GM12878 (cell line): ENCODE results near the gene RALGAPA1. TPM values are rescaled to one million over a fixed set of nuclear protein-coding genes. Genes with fewer than 3 reads are reported as not detected.
"Not testable (repeated sequence)": the region's sequence is repeated elsewhere in the genome, so short reads cannot be mapped to it uniquely, and the experiment has no call there.

Source experiments
- ATAC-seq: fragments of 200-7000 bp; cut with Tn5 transposase; 3 replicates; pipeline ENCODE4 v1.9.1; 2020; ENCODE audit warnings: mild to moderate bottlenecking, moderate library complexity
- BruUV-seq: library from RNA; stranded (reverse); fragments of 400-500 nt; replicated peaks from 2 replicates; lab custom pipeline; 2021; lab: Mats Ljungman, UMichigan
- CTCF ChIA-PET: fragments of 300-600 bp; sonication (Branson Sonifier 250); formaldehyde crosslinking; extraction: SDS; loops from one replicate; lab custom pipeline; 2021; ENCODE audit warnings: inconsistent platforms; lab: Yijun Ruan, JAX
- POLR2A ChIA-PET: fragments of 350-600 bp; formaldehyde crosslinking; extraction: SDS; loops from one replicate; lab custom pipeline; 2021; ENCODE audit warnings: inconsistent platforms; lab: Charles Lee
- RAD21 ChIA-PET: fragments of 300-600 bp; sonication (Branson Sonifier 250); formaldehyde crosslinking; loops from one replicate; lab custom pipeline; 2023; ENCODE audit warnings: antibody characterized with exemption; ENCODE audit not compliant: unreplicated experiment; lab: Charles Lee
- SMC1A ChIA-PET: fragments of 300-600 bp; sonication (Branson Sonifier 250); formaldehyde crosslinking; loops from one replicate; lab custom pipeline; 2023; ENCODE audit not compliant: unreplicated experiment, uncharacterized antibody; lab: Charles Lee
- DNase-seq: peaks from one replicate; pipeline ENCODE4 v3.0.0-alpha.2; 2011; ENCODE audit warnings: low read depth, low spot score
- FAIRE-seq: peaks from 3 replicates; lab custom pipeline; 2011; peaks lifted over from hg19 to GRCh38; lab: Jason Lieb, UNC
- H2AFZ ChIP-seq: 2 replicates; pipeline ENCODE4 v1.6.0; 2011; ENCODE audit warnings: low read depth, low read length, control low read depth; ENCODE audit not compliant: control insufficient read depth
- H3K27ac ChIP-seq: 2 replicates; pipeline ENCODE4 v1.5.1; 2011; ENCODE audit warnings: control low read depth; ENCODE audit not compliant: control insufficient read depth, insufficient read depth
- H3K27me3 ChIP-seq, 2 experiments: replicated peaks in 1 of 2; 2 replicates each; pipeline versions ENCODE4 v1.6.0 to v1.6.1; 2011; ENCODE audit warnings: low read length in 1 of 2; ENCODE audit not compliant: control insufficient read depth in 2 of 2, insufficient read depth in 2 of 2
- H3K36me3 ChIP-seq, 2 experiments: 2 replicates each; pipeline ENCODE4 v1.5.1; 2011; ENCODE audit warnings: low read length in 1 of 2; ENCODE audit not compliant: control insufficient read depth in 2 of 2, insufficient read depth in 2 of 2
- H3K4me1 ChIP-seq: 2 replicates; pipeline ENCODE4 v1.6.1; 2011; ENCODE audit warnings: mild to moderate bottlenecking, low read length, moderate library complexity, mixed read lengths; ENCODE audit not compliant: control insufficient read depth, insufficient read depth
- H3K4me2 ChIP-seq: 2 replicates; pipeline ENCODE4 v1.6.0; 2011; ENCODE audit warnings: control low read depth; ENCODE audit not compliant: control insufficient read depth, insufficient read depth
- H3K4me3 ChIP-seq: fragments of 200-600 bp; sonication (generic); 2 replicates; pipeline ENCODE4 v1.5.1; 2016
- H3K79me2 ChIP-seq: 2 replicates; pipeline ENCODE4 v1.6.0; 2011; ENCODE audit warnings: low read length; ENCODE audit not compliant: control insufficient read depth, insufficient read depth
- H3K9ac ChIP-seq: 2 replicates; pipeline ENCODE4 v1.8.0; 2011; ENCODE audit warnings: low read length, control low read depth, mixed read lengths; ENCODE audit not compliant: control insufficient read depth, insufficient read depth
- H3K9me3 ChIP-seq: replicated peaks from 3 replicates; pipeline ENCODE4 v1.5.1; 2011; ENCODE audit warnings: mild to moderate bottlenecking, low read length; ENCODE audit not compliant: control insufficient read depth, insufficient read depth
- H4K20me1 ChIP-seq: 2 replicates; pipeline ENCODE4 v1.6.0; 2011; ENCODE audit not compliant: control insufficient read depth, insufficient read depth
- JUNB ChIP-seq: IDR thresholded peaks from 2 replicates; pipeline ENCODE4 v1.6.1; 2016; ENCODE audit warnings: antibody characterized with exemption, mild to moderate bottlenecking
- RAD21 ChIP-seq: IDR thresholded peaks from 2 replicates; pipeline ENCODE4 v1.6.1; 2011; ENCODE audit warnings: mild to moderate bottlenecking, low read depth, low read length, moderate library complexity; ENCODE audit not compliant: insufficient read depth
- WGBS: methylation state at CpG from one replicate; pipeline ENCODE4 v1.1.6; 2016; ENCODE audit warnings: low lambda C conversion rate; ENCODE audit not compliant: insufficient replicate concordance, insufficient coverage; ENCODE audit errors: missing lambda C conversion rate; 5-methylcytosine and 5-hydroxymethylcytosine counted together
- in situ Hi-C: fragments of 300-500 bp; cut with MboI; formaldehyde crosslinking; loops from 9 replicates; pipeline ENCODE4 v1.14.3; 2018; ENCODE audit warnings: mixed read lengths
- intact Hi-C: fragments of 100-400 bp; cut with micrococcal nuclease; formaldehyde crosslinking; loops from one replicate; pipeline ENCODE4 v1.14.2; 2022; ENCODE audit not compliant: unreplicated experiment
- polyA plus RNA-seq, 11 experiments: library from polyadenylated mRNA; depleted of rRNA in 4 of 11; unstranded in 6 of 11; stranded (reverse) in 5 of 11; fragments of >200 nt; fragmentation: Nextera tagmentation in 4 of 11; fragmentation: Illumina TruSeq in 1 of 11; extraction: Ambion mirVana in 4 of 11; extraction: Trizol in 1 of 11; gene quantifications; 1 replicate in 1 of 11; 2 replicates in 10 of 11; pipeline versions ENCODE4 v1.2.1 to v1.2.3, GENCODE V29; 2011 to 2016; ENCODE audit warnings: inconsistent platforms in 2 of 11, missing spikeins in 2 of 11, low read depth in 1 of 11
- total RNA-seq, 4 experiments: library from RNA; depleted of rRNA in 3 of 4; stranded (reverse); fragments of >200 nt in 3 of 4; fragmentation: Illumina TruSeq in 1 of 4; extraction: Trizol in 1 of 4; gene quantifications; 2 replicates each; pipeline versions ENCODE4 v1.2.1 to v1.2.3, GENCODE V29; 2013 to 2021
- TF ChIP-seq, protein P1 (sequence below): fragments of 450-650 bp; IDR thresholded peaks from 2 replicates; pipeline ENCODE4 v1.6.1; 2017; ENCODE audit warnings: mild to moderate bottlenecking, moderate library complexity
- TF ChIP-seq, protein P2 (sequence below), 3 experiments: IDR thresholded peaks in 2 of 3; conservative IDR thresholded peaks in 1 of 3; 2 replicates each; pipeline ENCODE4 v1.5.1; 2011; ENCODE audit warnings: low read depth in 3 of 3, low read length in 3 of 3, mild to moderate bottlenecking in 3 of 3, control low read depth in 2 of 3, moderate library complexity in 2 of 3, inconsistent platforms in 1 of 3, mixed read lengths in 1 of 3; ENCODE audit not compliant: control insufficient read depth in 2 of 3, insufficient read depth in 1 of 3; ENCODE audit errors: extremely low read depth in 1 of 3

RALGAPA1 gene
- total and polyA plus RNA-seq, 10 of the 15 experiments (the other 5 are each of a cell fraction or from before 2014, with no cell fraction given): 5.6 to 26.7 (median 14.7) TPM

- TF ChIP-seq, protein P1, sequence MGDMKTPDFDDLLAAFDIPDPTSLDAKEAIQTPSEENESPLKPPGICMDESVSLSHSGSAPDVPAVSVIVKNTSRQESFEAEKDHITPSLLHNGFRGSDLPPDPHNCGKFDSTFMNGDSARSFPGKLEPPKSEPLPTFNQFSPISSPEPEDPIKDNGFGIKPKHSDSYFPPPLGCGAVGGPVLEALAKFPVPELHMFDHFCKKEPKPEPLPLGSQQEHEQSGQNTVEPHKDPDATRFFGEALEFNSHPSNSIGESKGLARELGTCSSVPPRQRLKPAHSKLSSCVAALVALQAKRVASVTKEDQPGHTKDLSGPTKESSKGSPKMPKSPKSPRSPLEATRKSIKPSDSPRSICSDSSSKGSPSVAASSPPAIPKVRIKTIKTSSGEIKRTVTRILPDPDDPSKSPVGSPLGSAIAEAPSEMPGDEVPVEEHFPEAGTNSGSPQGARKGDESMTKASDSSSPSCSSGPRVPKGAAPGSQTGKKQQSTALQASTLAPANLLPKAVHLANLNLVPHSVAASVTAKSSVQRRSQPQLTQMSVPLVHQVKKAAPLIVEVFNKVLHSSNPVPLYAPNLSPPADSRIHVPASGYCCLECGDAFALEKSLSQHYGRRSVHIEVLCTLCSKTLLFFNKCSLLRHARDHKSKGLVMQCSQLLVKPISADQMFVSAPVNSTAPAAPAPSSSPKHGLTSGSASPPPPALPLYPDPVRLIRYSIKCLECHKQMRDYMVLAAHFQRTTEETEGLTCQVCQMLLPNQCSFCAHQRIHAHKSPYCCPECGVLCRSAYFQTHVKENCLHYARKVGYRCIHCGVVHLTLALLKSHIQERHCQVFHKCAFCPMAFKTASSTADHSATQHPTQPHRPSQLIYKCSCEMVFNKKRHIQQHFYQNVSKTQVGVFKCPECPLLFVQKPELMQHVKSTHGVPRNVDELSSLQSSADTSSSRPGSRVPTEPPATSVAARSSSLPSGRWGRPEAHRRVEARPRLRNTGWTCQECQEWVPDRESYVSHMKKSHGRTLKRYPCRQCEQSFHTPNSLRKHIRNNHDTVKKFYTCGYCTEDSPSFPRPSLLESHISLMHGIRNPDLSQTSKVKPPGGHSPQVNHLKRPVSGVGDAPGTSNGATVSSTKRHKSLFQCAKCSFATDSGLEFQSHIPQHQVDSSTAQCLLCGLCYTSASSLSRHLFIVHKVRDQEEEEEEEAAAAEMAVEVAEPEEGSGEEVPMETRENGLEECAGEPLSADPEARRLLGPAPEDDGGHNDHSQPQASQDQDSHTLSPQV: 0 out of 2 replicates have a peak, but pooled peaks have one; percentile 36
- TF ChIP-seq, protein P2, sequence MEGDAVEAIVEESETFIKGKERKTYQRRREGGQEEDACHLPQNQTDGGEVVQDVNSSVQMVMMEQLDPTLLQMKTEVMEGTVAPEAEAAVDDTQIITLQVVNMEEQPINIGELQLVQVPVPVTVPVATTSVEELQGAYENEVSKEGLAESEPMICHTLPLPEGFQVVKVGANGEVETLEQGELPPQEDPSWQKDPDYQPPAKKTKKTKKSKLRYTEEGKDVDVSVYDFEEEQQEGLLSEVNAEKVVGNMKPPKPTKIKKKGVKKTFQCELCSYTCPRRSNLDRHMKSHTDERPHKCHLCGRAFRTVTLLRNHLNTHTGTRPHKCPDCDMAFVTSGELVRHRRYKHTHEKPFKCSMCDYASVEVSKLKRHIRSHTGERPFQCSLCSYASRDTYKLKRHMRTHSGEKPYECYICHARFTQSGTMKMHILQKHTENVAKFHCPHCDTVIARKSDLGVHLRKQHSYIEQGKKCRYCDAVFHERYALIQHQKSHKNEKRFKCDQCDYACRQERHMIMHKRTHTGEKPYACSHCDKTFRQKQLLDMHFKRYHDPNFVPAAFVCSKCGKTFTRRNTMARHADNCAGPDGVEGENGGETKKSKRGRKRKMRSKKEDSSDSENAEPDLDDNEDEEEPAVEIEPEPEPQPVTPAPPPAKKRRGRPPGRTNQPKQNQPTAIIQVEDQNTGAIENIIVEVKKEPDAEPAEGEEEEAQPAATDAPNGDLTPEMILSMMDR (IDR thresholded peaks at IDR 0.05 in 2 of 3, conservative IDR thresholded peaks at IDR 0.05 in 1 of 3; ENCODE audit: control insufficient read depth in 2 of 3, extremely low read depth in 1 of 3, insufficient read depth in 1 of 3, low read depth in 3 of 3, low read length in 3 of 3): peak; percentile 71 to 89 (median 89)
- TF ChIP-seq RAD21 (peak; percentile 99), JUNB (0 out of 2 replicates have a peak, but pooled peaks have one; percentile 17)
Observed at GRCh38 chr14:35687335-35687939, 121.7 kb downstream of the RALGAPA1 start (continued).

DNA sequence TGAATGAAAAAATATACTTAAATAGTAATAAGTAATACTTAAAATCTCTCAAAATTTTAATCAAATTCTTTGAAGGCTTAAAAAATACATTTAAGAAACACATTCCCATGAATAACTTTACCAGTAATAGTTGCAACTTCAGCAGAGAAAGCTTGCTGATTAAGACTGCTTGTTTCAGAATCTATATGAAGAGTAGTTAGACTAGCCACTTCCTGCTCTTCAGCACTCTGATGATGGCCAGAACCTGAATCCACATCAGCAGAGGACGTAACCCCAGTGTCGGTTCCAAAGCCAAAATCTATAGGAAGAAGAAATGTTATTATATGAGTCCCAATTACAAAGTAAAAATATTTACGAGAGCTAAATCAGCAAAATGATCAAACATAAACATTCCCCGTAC lies 125.4 kb downstream of the RALGAPA1 start:
- BruUV-seq, H3K79me2 ChIP-seq, H3K9me3 ChIP-seq, H2AFZ ChIP-seq, DNase-seq, H3K9ac ChIP-seq, H3K4me2 ChIP-seq, H3K27me3 ChIP-seq, POLR2A ChIA-PET, H3K36me3 ChIP-seq, H3K27ac ChIP-seq, H3K4me3 ChIP-seq, H4K20me1 ChIP-seq: not testable (repeated sequence)
- CTCF ChIA-PET: interaction anchor here (0.7 to 6.7 kb wide), 7 partner anchors 135 to 1010 kb away, joined by 3 to 41 read pairs (median 4); no protein-coding TSS in a partner anchor
- peaks cover 14% of the 10 kb centered on the region; the same call in 1 of the 2 replicates for H3K4me1 ChIP-seq
- RAD21 ChIA-PET: interaction anchor here (0.8 to 4.4 kb wide), 2 partner anchors 268 to 543 kb away, joined by 3 to 32 read pairs; no protein-coding TSS in a partner anchor
- SMC1A ChIA-PET: interaction anchor here (0.9 to 5.6 kb wide), 3 partner anchors 10 to 267 kb away, joined by 3 to 25 read pairs (median 4); no protein-coding TSS in a partner anchor
- FAIRE-seq (peak; percentile 92), ATAC-seq (peak; percentile 74)
- 79% methylated on average over 4 of the region's 4 CpGs for WGBS
- intact Hi-C loops: loop anchor here (10.0 kb wide), 1 partner anchor 149 kb away; the partner anchor contains the start of gene INSM2
- in situ Hi-C loops: loop anchor here (25.0 kb wide), 1 partner anchor 246 kb away; no protein-coding TSS in a partner anchor
